Right ventricle myocardium inferior (tissue), 1 donor: ENCODE measurements around the gene SEPHS1. TPM values are rescaled to one million over a fixed set of nuclear protein-coding genes. Genes with fewer than 3 reads are reported as not detected.
A peak's percentile ranks its signal among the peaks of the same experiment; 100 is the strongest.
"Not testable (repeated sequence)": the region's sequence is repeated elsewhere in the genome, so short reads cannot be mapped to it uniquely, and the experiment has no call there.

ENCODE experiments used
- ATAC-seq: fragments of 200-7000 bp; cut with Tn5 transposase; one replicate; pipeline ENCODE4 v1.9.1; 2020; ENCODE audit warnings: mild to moderate bottlenecking, moderate library complexity
- DNase-seq: peaks from one replicate; pipeline ENCODE4 v3.0.0; 2021; ENCODE audit errors: missing footprints
- intact Hi-C: fragments of 100-400 bp; cut with DNase I; formaldehyde crosslinking; loops from one replicate; pipeline ENCODE4 v1.11.0; 2022
- long read RNA-seq: library from polyadenylated mRNA; unstranded; transcript quantifications from one replicate; pipeline ENCODE4 v2.0.0, GENCODE V29; 2021
- total RNA-seq: library from RNA; stranded (reverse); fragmentation: NEBNext Ultra II Directional; extraction: Animal tissue kit (Norgen Biotek cat#: 25700); gene quantifications from one replicate; pipeline ENCODE4 v1.2.1, GENCODE V29; 2021
- donor health status: DM: no; HTN: yes; CAD: no; lungs with severe emphysema.

The SEPHS1 gene
- 30.3 TPM for total RNA-seq
- long read RNA-seq, transcript SEPHS1-201 (9 exons, 3,273 nt): major isoform, 13 of 39 reads
- long read RNA-seq, partial matches to known transcripts: 3 of 39 reads
- long read RNA-seq, other reads (novel, unspliced or antisense): 23 of 39 reads

DNA sequence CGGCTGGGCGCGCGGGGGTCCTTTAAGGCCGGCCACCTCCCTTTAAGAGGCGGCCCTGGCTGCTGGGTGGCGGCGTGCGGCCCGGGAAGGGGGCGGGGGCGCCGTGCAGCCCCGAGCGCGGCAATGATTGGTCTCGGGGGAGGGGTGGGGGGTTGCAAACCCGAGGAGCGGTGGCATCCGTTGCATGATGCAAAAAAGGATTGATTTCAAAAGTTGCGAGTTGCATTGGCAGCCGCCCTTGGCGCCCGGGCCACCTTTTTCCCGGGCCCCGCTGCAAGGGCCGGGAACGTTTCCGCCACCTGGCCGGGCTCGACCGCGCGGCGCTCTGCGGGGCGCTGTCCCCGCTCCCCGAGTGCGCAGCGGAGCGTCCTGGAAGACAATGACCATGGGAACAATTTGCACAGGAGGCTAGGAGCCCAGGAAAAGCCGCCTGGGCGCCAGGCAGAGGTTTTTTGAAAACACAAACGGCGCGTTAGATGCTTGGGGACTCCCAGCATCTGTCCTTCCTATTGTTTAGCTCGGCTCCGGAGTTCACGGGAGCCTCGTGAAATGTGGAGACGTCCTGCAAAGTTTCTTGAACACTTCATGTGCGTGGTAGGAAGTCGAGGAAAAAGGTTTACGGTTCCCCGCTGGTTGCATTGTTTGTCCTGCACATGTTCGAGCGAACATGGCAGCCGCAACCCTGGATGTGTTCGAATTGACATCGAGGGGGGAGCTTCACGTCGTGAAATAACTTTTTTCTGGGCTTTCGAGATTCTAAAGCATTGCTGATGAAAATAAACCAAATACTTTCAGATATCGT is at the start of gene SEPHS1:
Gene SEPHS1, minus strand, starts transcription at position 78 of the 802 bp plus-strand sequence. CDS start 3,343 bp downstream, outside the sequence.
- intact Hi-C loops: no loop called here
- peak; percentile 85 for ATAC-seq
- DNase-seq: peak; percentile 87

- intact Hi-C loops: no loop called here
- no peak for DNase-seq
- no peak for ATAC-seq
Measured at GRCh38 chr10:13397052-13397451, 49.0 kb upstream of the SEPHS1 start.

- no peak for DNase-seq
- ATAC-seq: no peak
- intact Hi-C loops: no loop called here
Measured at GRCh38 chr10:13396369-13396768, 48.3 kb upstream of the SEPHS1 start.

GRCh38 chr10:13395540-13395939 is 47.4 kb upstream of the SEPHS1 start:
- no peak for DNase-seq
- no peak for ATAC-seq
- intact Hi-C loops: no loop called here

GRCh38 chr10:13393640-13394039 is 45.5 kb upstream of the SEPHS1 start:
- intact Hi-C loops: no loop called here
- ATAC-seq (no peak), DNase-seq (no peak)

DNA sequence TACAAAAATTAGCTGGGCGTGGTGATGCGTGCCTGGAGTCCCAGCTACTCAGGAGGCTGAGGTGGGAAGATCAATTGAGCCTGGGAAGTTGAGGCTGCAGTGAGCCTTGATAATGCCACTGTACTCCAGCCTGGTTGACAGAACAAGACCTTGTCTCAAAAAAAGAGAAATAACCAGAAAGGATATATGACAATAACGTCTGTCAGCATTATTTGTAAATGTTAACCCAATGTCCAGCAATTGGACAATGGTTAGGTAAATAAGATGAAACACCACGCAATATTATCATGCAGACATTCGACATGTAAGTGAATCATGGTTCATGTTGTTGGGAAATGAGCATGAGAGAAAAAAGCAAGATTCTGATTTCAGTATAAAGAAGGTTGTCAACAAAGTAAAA is 44.6 kb upstream of the SEPHS1 start:
- intact Hi-C loops: no loop called here
- DNase-seq (no peak), ATAC-seq (no peak)

DNA sequence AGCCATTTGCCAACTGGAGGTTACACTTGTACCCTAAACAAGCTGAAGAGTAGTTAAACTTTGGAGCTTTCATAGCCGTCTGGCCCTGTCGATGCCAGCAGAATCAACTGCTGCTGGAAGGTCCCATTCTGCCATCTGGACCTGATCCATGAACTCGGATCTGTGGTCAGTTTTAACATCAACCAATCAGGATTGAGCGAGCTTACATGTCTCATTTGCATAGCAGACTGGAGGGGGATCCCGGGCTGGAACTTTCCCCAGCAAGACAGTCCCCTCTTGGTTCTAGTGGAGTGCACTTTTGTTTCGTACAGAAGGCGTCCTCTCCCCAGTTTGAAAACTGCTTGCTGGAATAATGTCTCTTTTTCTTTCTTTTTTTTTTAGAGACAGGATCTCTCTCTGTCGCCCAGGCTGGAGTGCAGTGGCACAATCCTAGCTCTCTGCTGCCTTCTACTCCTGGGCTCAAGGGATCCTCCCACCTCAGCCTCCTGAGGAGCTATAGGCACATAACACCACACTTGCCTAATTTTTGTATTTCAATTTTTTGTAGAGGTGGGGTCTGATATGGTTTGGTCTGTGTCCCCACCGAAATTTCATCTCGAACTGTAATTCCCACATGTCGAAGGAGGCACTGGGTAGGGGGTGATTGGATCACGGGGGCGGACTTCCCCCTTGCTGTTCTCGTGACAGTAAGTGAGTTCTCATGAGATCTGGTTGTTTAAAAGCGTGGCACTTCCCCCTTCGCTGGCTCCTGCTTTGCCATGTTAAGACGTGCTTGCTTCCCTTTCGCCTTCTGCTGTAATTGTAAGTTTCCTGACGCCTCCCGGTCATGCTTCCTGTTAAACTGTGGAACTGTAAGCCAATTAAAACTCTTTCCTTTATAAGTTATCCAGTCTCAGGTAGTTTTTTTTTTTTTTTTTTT is 42.8 kb upstream of the SEPHS1 start:
- DNase-seq (no peak), ATAC-seq (no peak)
- intact Hi-C loops: no loop called here

- no peak for ATAC-seq
- no peak for DNase-seq
- intact Hi-C loops: no loop called here
Measured at GRCh38 chr10:13388478-13389230, 40.6 kb upstream of the SEPHS1 start.

- DNase-seq (no peak), ATAC-seq (no peak)
- intact Hi-C loops: no loop called here
Measured at GRCh38 chr10:13386021-13386420, 37.9 kb upstream of the SEPHS1 start.

DNA sequence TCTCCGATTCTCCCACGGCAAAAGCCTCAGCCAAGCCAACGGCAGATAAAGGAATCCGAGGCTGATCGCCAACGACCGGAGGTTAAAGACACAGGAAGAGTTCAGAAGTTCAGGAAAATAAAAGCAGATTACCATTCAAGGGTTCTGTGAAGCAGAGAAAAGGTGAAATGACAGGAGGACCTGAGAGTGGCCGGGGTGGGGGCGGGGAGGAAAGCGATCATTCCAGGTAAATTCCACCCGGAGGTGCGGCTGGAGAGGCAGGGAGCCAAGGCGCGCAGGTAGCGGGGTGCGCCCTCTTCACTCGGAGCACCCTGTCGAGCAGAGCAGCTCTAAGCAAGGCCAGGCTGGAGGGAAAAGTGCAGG is 35.3 kb upstream of the SEPHS1 start:
- ATAC-seq (no peak), DNase-seq (no peak)
- intact Hi-C loops: no loop called here

DNA sequence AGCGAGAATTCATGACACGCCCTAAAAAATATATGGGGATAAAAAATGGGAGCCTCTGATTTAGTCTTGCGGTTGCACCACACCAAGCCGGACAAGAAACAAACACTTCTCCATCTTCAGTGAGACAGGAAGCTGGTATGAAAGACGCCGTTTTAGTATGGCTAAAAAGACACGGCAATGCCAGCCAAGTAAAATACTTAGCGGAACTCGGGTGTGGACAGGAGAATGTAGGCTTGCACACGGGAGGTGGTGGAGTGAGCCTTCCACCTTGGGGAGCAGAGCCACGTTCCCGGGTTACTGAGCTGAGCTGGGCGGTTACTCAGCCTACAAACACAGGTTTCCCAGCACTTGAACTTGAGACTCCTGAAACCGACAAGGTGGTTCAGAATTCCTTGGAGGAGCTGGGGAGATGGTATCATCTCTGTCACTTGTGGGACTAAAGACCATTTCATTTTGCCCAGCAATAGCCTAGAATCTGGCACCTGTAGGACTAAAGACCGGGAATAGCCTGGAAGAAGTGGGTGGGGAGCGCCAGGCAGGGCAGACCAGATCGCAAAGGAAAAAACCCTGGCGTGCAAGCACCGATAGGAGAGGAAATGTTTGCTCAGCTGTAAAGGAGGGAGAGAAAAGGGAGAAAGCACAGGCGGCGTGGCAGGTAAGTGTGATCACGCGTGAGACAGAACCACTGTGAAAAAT is 34.8 kb upstream of the SEPHS1 start:
- DNase-seq: no peak
- intact Hi-C loops: no loop called here
- no peak for ATAC-seq

GRCh38 chr10:13379061-13379460 is 31.0 kb upstream of the SEPHS1 start:
- ATAC-seq, intact Hi-C loops, DNase-seq: not testable (repeated sequence)

DNA sequence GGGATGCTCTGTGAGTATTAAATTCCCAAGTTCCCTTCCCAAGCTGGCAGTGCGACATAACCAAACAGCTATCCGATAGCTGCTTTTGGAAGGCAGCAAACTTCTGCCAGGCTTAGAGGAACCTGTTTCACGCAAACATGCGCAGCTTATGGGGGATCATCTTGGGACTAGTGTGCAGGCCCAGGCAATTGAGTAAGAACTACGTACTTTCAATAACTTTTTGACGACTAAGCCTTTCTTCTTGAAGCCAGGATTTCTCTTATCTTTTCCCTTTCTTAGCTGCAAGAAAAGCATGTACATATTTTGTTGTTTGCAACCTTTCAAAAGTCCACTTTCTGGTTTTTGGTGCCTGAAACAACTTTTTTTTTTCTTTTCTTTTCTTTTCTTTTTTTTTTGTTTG is 28.7 kb upstream of the SEPHS1 start:
- DNase-seq (no peak), ATAC-seq (no peak)
- intact Hi-C loops: no loop called here

- no peak for ATAC-seq
- no peak for DNase-seq
- intact Hi-C loops: no loop called here
Measured at GRCh38 chr10:13376297-13376696, 28.2 kb upstream of the SEPHS1 start.

GRCh38 chr10:13375791-13376190 is 27.7 kb upstream of the SEPHS1 start:
- intact Hi-C loops: loop anchor here (2.0 kb wide), 1 partner anchor 161 kb away; no protein-coding TSS in a partner anchor
- ATAC-seq: no peak
- DNase-seq: no peak

DNA sequence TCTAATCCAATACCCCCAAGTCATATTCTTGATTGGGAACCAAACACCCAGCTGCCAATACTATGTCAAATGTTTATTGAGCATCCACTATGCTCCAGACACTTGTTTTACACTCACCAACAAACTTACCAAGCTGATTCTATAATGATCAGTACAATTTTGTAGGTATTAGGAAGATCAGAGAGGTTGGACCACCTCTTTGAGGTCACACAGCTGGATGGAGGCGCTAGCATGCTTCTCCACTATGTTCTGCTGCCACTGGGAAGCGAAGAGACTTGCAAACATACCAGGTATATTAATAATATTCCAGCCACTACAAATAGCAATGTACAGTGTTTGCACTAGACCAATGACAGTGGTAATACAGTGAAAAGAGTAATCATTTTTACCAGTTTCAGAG is 25.6 kb upstream of the SEPHS1 start:
- intact Hi-C loops: loop anchor here (2.0 to 5.0 kb wide), 3 partner anchors 67 to 214 kb away; partner anchors contain the start of gene PRPF18
- DNase-seq (no peak), ATAC-seq (no peak)

GRCh38 chr10:13372524-13372923 is 24.4 kb upstream of the SEPHS1 start:
- intact Hi-C loops: loop anchor here (2.0 to 5.0 kb wide), 2 partner anchors 68 to 215 kb away; partner anchors contain the start of gene PRPF18
- DNase-seq: no peak
- no peak for ATAC-seq

- peak; percentile 85 for ATAC-seq
- intact Hi-C loops: loop anchor here (2.0 to 5.0 kb wide), 2 partner anchors 69 to 215 kb away; partner anchors contain the start of gene PRPF18
Measured at GRCh38 chr10:13371897-13372470, 23.9 kb upstream of the SEPHS1 start.

More at GRCh38 chr10:13371897-13372470, 23.9 kb upstream of the SEPHS1 start:
- no peak for DNase-seq
